Measurements from ENCODE around the gene SOX1. TPM values are rescaled to one million over a fixed set of nuclear protein-coding genes. Genes with fewer than 3 reads are reported as not detected.

Gene SOX1
- total RNA-seq, result not detected

GRCh38 chr13:112067116-112067741 is at the start of gene SOX1:
TSS of gene SOX1 (plus strand) at chr13:112067149. CDS start at chr13:112067659, 510 bp downstream.
- Mint-ChIP-seq H3K36me3 (peaks cover 34 to 55% of the 10 kb centered on the region in 2 donors), H3K27ac (no peak within 1 kb of the TSS), H3K9me3 (peaks cover 16 to 17% of the 10 kb centered on the region in 2 donors)
- DNase-seq (ENCODE audit: low spot score in 2 of 2) (peak in 1 of 2 donors; percentile 17), ATAC-seq (peak in 1 of 2 donors; percentile 23)

GRCh38 chr13:112024577-112024976 is 42.4 kb upstream of the SOX1 start:
- H3K9me3 Mint-ChIP-seq, result peaks cover 0 to 5% of the 10 kb centered on the region in 2 donors
- H3K27ac Mint-ChIP-seq, result no peak overlapping the region
- DNase-seq (ENCODE audit: low spot score in 2 of 2), result no peak
- H3K36me3 Mint-ChIP-seq, result no peaks in the 10 kb centered on the region
- ATAC-seq, result no peak

- no peaks in the 10 kb centered on the region for H3K9me3 Mint-ChIP-seq
- H3K27ac Mint-ChIP-seq, result no peak overlapping the region
- DNase-seq (ENCODE audit: low spot score in 2 of 2) (no peak), ATAC-seq (no peak)
- no peaks in the 10 kb centered on the region for H3K36me3 Mint-ChIP-seq
Observed at GRCh38 chr13:112027250-112027649, 39.7 kb upstream of the SOX1 start.

- DNase-seq (ENCODE audit: low spot score in 2 of 2) (no peak), ATAC-seq (no peak)
- H3K36me3 Mint-ChIP-seq, result no peaks in the 10 kb centered on the region
- no peaks in the 10 kb centered on the region for H3K9me3 Mint-ChIP-seq
- no peak overlapping the region for H3K27ac Mint-ChIP-seq
Observed at GRCh38 chr13:112028481-112028880, 38.5 kb upstream of the SOX1 start.

GRCh38 chr13:112029143-112029542 is 37.8 kb upstream of the SOX1 start:
- no peak overlapping the region for H3K27ac Mint-ChIP-seq
- no peak for ATAC-seq
- no peak for DNase-seq (ENCODE audit: low spot score in 2 of 2)
- H3K9me3 Mint-ChIP-seq, result no peaks in the 10 kb centered on the region
- no peaks in the 10 kb centered on the region for H3K36me3 Mint-ChIP-seq

- ATAC-seq, result no peak
- Mint-ChIP-seq H3K27ac (no peak overlapping the region), H3K9me3 (no peaks in the 10 kb centered on the region), H3K36me3 (no peaks in the 10 kb centered on the region)
- DNase-seq (ENCODE audit: low spot score in 2 of 2), result no peak
Observed at GRCh38 chr13:112032186-112032993, 34.6 kb upstream of the SOX1 start.

GRCh38 chr13:112034231-112034630 is 32.7 kb upstream of the SOX1 start:
- Mint-ChIP-seq H3K9me3 (no peaks in the 10 kb centered on the region), H3K27ac (no peak overlapping the region), H3K36me3 (no peaks in the 10 kb centered on the region)
- DNase-seq (ENCODE audit: low spot score in 2 of 2) (no peak), ATAC-seq (no peak)

- DNase-seq (ENCODE audit: low spot score in 2 of 2) (no peak), ATAC-seq (no peak)
- Mint-ChIP-seq H3K36me3 (no peaks in the 10 kb centered on the region), H3K27ac (no peak overlapping the region), H3K9me3 (no peaks in the 10 kb centered on the region)
Observed at GRCh38 chr13:112034846-112035245, 32.1 kb upstream of the SOX1 start.

GRCh38 chr13:112042496-112042895 is 24.5 kb upstream of the SOX1 start:
- peaks cover 0 to 17% of the 10 kb centered on the region in 2 donors for H3K36me3 Mint-ChIP-seq
- ATAC-seq, result no peak
- H3K9me3 Mint-ChIP-seq, result peaks cover 13 to 14% of the 10 kb centered on the region in 2 donors
- H3K27ac Mint-ChIP-seq, result no peak overlapping the region
- DNase-seq (ENCODE audit: low spot score in 2 of 2), result no peak

- H3K27ac Mint-ChIP-seq, result no peak overlapping the region
- ATAC-seq, result no peak
- no peak for DNase-seq (ENCODE audit: low spot score in 2 of 2)
- H3K36me3 Mint-ChIP-seq, result peaks cover 21 to 33% of the 10 kb centered on the region in 2 donors
- peaks cover 7 to 17% of the 10 kb centered on the region in 2 donors for H3K9me3 Mint-ChIP-seq
Observed at GRCh38 chr13:112052213-112052612, 14.7 kb upstream of the SOX1 start.

- H3K27ac Mint-ChIP-seq, result peak overlapping the region in 1 of 2 donors; percentile 36
- H3K9me3 Mint-ChIP-seq, result peaks cover 0 to 10% of the 10 kb centered on the region in 2 donors
- H3K36me3 Mint-ChIP-seq, result peaks cover 15 to 30% of the 10 kb centered on the region in 2 donors
- ATAC-seq (no peak), DNase-seq (ENCODE audit: low spot score in 2 of 2) (no peak)
Observed at GRCh38 chr13:112053167-112053743, 13.7 kb upstream of the SOX1 start.

- no peak for ATAC-seq
Observed at GRCh38 chr13:112053744-112054615, 13.0 kb upstream of the SOX1 start.

GRCh38 chr13:112054616-112055015 is 12.3 kb upstream of the SOX1 start:
- ATAC-seq, result no peak
- Mint-ChIP-seq H3K27ac (peak overlapping the region in 1 of 2 donors; percentile 90), H3K36me3 (peaks cover 21 to 36% of the 10 kb centered on the region in 2 donors), H3K9me3 (peaks cover 0 to 10% of the 10 kb centered on the region in 2 donors)
- no peak for DNase-seq (ENCODE audit: low spot score in 2 of 2)

More at GRCh38 chr13:112053744-112054615, 13.0 kb upstream of the SOX1 start:
- Mint-ChIP-seq H3K9me3 (peaks cover 0 to 10% of the 10 kb centered on the region in 2 donors), H3K27ac (no peak overlapping the region), H3K36me3 (peaks cover 15 to 31% of the 10 kb centered on the region in 2 donors)
- DNase-seq (ENCODE audit: low spot score in 2 of 2), result peak in 1 of 2 donors; percentile 5

GRCh38 chr13:112055036-112055914 is 11.7 kb upstream of the SOX1 start:
- Mint-ChIP-seq H3K36me3 (peaks cover 22 to 42% of the 10 kb centered on the region in 2 donors), H3K9me3 (peaks cover 0 to 10% of the 10 kb centered on the region in 2 donors), H3K27ac (peak overlapping the region in 1 of 2 donors; percentile 90)
- no peak for DNase-seq (ENCODE audit: low spot score in 2 of 2)
- no peak for ATAC-seq

- Mint-ChIP-seq H3K9me3 (peaks cover 0 to 5% of the 10 kb centered on the region in 2 donors), H3K36me3 (peaks cover 22 to 47% of the 10 kb centered on the region in 2 donors), H3K27ac (no peak overlapping the region)
- DNase-seq (ENCODE audit: low spot score in 2 of 2) (no peak), ATAC-seq (no peak)
Observed at GRCh38 chr13:112055915-112056269, 11.1 kb upstream of the SOX1 start.

Data from activated naive CD4-positive, alpha-beta T cell treated with anti-CD3 and anti-CD28 coated beads, Interleukin-2, amount 50 U/mL, for 72 hours (primary cell).